GM18508 (cell line): Measurements from ENCODE around the gene TNNC2.
A peak's percentile ranks its signal among the peaks of the same experiment; 100 is the strongest.
"Not testable (repeated sequence)": the region's sequence is repeated elsewhere in the genome, so short reads cannot be mapped to it uniquely, and the experiment has no call there.

ENCODE experiments used
- ATAC-seq: cut with Tn5 transposase; IDR thresholded peaks from one replicate; pipeline ENCODE4 v1.9.1; 2021; ENCODE audit warnings: moderate number of reproducible peaks; ENCODE audit not compliant: insufficient read depth, unreplicated experiment

TNNC2 gene

DNA sequence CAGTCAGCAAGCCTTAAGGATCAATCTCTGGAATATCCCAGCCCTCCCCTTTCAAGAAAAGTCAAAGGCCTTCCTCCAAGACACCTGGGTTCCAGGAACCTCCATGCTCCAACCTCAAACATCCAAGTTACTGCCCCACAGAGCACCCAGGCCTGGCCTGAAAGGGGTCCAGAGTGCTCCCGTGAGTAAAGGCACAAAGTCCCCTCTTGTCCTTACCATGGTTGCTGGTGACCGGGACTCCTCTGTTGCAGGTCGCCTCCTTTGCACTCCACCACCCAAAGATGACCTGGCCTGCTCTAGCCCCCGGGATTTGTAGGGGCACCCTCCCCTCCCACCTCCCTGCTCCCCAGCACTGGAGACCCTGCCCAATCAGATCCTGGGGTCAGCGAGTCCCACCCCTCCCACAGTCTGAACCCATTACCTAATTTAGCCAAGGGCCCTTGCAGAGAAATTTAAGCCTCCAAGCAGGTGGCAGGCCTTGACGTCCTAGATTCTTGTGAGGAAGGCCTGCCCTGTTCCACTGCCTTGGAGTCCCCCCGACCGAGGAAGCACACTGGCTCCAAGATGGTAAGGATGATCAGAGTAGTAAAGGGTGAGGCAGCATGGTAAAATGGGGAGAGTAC, at the start of gene TNNC2:
Gene TNNC2, minus strand, starts transcription at position 283 of the 623 bp plus-strand sequence. Its CDS starts 64 bp downstream, at position 219.
- ATAC-seq: no peak

DNA sequence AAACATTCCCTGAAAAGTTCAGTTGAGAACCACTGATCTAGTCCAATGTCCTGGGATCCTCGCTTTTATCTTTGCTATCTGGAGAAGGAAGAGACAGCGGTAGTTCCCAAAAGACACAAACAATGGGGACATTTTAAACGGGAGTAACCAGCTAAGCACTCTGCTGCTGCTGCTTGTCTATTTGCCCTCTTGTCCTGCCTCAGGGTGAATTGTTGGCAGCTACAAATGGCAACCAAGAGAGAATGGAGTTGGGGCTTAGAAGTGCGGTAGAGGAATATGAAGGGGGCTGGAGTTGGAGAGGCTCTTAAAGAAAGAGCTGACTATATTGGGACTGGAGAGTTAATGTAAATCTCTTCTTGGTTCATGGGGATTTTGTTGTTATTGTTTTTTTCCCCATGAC, 47.5 kb upstream of the TNNC2 start:
- no peak for ATAC-seq

DNA sequence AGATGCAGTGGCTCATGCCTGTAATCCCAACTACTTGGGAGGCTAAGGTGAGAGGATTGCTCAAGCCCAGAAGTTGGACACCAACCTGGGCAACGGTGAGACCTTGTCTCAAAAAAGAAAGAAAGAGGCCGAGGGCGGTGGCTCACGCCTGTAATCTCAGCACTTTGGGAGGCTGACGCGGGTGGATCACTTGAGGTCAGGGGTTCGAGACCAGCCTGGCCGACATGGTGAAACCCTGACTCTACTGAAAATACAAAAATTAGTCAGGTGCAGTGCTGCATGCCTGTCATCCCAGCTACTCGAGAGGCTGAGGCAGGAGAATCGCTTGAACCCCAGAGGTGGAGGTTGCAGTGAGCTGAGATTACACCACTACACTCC, 47.0 kb upstream of the TNNC2 start:
- not testable (repeated sequence) for ATAC-seq

DNA sequence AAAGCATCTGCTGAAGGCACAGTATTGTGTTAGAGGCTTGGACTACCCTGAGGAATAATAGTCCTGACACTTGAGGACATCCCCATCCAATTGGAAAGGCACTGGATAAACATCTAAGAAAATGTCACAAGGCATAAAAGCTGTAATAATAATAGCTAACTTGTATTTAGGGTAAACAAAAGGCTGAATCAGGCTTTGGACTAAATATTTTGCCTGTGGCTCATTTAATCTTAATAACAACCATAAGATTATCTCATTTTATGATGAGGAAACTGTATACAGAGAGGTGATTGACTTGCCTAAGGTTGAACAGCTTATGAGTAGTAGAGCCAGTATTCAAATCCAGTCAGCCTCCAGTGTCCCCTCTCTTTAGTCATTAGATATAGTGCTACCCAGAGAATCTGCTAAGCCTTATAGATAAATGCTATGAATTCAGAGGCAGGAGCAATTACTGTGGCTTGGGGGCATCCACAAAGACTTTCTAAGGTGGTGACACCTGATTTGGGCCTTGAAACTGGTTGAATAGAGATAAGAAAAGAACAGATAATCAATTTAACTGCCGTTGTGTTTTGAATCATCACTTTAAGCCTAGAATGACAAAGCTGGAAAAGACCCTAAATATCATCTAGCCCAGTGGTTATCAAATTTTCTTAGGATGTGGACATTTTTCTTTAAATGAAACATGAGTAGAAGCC, 46.4 kb upstream of the TNNC2 start:
- ATAC-seq: no peak

DNA sequence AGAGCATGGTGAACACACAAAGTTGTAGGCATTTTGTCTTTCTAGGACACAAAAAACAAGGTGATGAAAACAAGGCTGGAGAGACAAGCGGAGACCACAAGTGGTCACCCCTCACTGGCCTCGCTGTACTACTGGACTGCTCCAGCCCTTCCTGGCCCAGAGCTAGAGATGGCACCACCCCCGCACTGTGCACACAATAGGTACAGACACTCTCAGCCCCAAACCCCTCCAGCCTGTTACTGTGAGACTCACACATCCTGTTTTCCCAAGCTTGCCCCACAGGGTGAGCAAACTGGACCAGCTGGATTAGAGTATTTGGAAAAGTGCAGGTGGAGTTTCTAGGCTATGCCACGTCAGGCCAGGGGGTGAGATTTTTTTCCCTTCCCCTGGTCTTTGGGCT, 45.5 kb upstream of the TNNC2 start:
- no peak for ATAC-seq

DNA sequence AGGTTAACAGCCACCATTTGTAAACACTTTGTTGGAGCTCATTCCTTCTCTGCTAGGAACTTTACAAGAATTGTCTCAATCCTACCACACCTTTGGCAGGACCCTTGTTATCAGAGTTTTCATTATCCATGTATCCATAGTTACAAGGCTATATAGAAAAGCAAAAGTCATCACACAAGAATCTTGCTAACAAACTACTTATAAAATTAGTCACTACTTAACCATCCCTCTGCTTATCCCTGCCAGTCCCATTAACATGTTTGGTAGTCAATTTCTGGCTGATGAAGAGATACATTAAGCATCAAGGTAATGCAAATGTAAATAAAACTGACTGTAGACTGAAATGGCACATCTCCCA, 40.7 kb upstream of the TNNC2 start:
- no peak for ATAC-seq

DNA sequence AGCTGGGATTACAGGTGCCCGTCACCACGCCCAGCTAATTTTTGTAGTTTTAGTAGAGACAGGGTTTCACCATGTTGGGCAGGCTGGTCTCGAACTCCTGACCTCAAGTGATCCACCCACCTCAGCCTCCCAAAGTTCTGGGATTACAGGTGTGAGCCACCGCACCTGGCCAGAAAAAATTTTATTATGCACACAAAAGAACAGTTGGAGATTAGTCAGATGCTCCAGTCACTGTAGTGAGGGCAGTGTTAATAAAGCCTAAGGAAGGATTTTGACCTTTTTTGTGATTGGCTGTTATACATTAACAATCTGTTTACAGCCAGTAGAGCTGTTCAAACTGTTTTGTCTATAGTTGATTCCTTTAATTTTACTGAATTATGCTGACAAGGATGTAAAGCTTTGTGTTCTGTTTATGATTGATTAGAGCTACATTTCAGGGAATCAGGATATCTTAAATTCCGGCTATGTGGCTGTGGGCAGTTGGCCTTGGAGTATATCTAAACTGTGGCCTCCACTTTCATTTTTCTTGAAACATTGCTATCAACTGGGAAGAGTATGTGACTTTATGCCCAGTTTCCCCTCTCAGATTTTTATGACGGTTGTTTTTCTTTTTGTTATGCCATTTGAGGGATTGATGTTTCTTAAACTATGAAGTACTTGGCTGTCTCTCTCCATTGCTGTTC, 40.2 kb upstream of the TNNC2 start:
- no peak for ATAC-seq

DNA sequence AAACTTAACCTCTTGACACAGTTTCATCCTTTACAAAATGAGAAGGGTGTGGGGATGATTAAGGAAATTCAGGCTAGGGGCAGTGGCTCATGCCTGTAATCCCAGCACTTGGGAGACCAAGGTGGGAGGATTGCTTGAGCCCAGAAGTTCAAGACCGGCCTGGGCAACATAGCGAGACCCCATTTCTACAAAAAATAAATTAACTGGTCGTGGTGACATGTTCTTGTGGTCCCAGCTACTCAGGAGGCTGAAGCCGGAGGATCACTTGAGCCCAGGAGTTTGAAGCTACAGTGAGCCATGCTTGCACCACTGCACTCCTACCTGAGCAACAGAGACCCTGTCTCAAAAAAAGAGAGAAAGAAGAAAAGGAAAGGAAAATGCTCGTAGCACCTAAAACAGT, 39.3 kb upstream of the TNNC2 start:
- ATAC-seq: no peak

DNA sequence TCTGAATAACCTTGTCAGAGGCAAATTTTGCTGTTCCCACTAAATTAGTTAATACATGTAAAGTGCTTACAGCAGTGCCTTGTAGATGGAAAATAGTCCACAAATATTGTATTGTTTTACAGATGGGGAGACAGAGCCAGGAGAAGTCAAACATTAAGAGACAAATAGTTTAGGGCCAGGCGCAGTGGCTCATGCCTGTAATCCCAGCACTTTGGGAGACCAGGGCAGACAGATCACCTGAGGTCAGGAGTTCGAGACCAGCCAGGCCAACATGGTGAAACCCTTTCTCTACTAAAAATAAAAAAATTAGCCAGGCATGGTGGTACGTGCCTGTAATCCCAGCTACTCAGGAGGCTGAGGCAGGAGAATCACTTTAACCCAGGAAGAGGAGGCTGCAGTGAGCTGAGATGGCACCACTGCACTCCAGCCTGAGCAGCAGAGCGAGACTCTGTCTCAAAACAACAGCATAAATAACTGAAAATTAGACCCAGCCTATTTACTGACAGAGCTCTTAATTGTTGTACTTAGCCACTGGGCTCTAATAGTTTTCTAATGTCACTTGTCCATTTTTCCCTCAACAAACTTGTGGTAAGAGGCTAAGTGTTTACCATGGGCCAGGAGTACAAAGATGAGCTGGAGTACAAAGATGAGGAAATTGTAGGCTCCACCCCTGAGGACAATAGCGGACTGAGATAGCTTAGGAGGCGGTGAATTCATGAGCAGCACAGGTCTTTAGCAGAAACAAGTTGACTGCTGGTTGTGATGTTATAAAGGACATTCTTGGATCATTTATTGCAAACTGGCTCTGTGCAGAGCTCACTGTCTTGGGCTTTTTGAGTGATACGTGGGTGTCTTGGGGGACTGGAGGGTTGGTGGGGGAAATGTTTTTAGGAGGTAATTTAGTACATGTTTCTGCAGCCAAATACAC, 36.7 kb upstream of the TNNC2 start:
- ATAC-seq: no peak

DNA sequence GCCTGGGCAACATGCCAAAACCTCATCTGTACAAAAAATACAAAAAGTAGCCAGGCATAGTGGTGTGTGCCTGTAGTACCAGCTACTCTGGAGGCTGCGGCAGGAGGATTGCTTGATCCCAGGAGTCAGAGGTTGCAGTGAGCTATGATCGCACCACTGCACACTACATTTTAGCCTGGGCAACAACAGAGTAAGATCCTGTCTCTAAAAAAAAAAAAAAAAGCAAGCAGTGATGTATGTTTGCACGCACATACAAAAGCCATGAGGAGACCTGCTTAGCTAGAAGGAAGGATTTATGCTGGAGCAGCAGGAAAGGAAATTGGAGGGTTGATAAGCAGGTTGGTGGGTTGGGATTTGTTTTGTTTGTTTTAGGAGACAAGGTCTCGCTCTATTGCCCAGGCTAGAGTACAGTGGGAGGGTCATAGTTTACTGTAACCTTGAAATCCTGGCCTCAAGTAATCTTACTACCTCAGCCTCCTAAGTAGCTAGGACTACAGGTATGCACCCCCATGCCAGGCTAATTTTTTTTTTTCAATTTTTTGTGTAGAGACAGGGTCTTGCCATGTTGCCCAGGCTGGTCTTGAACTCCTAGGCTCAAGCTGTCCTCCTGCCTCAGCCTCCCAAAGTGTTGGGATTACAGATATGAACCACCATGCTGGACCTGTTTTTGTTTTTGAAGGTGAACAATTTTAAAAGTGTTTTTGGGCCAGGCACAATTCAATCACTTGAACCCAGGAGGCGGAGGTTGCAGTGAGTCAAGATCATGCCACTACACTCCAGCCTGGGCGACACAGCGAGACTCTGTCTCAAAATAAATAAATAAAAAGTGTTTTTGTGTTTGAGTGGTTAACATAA, 34.3 kb upstream of the TNNC2 start:
- ATAC-seq: no peak

DNA sequence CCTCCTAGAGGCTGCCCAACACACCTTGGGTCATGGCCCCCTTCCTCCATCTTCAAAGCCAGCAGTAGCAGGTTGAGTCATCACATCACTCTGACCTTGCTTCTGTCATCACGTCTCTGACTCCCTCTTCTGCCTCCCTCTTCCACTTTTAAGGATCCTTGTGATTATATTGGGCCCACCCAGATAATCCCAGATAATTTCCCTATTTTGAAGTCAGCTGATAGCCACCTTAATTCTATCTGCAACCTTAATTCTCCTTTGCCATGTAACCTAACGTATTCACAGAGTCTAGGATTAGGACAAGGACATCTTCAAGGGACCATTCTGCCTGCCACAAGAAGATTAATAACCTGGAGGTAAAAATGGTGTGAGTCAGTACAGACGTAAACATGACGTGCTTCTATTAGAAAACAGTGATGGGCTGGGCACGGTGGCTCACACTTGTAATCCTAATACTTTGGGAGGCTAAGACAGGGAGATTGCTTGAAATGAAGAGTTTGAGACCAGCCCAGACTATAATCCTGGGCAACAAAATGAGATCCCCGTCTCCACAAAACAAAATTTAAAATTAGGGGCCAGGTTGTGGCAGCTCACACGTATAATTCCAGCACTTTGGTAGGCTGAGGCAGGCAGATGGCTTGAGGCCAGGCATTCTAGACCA, 33.6 kb upstream of the TNNC2 start:
- ATAC-seq: no peak

DNA sequence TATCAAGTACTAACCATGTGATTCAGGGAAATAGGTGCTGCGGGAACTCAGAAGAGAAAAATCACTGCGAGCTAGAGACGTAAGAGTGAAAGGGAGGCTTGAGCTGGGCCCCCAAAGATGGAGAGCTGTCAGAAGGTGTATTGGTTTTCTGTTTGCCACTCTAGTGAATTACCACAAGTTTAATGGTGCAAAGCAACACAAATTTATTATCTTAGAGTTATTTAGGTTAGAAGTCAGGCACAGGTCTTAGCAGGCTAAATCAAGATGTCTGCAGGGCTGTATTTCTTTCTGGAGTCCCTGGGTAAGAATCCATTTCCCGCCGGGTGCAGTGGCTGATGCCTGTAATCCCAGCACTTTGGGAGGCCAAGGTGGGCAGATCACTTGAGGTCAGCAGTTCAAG, 32.8 kb upstream of the TNNC2 start:
- ATAC-seq: no peak

DNA sequence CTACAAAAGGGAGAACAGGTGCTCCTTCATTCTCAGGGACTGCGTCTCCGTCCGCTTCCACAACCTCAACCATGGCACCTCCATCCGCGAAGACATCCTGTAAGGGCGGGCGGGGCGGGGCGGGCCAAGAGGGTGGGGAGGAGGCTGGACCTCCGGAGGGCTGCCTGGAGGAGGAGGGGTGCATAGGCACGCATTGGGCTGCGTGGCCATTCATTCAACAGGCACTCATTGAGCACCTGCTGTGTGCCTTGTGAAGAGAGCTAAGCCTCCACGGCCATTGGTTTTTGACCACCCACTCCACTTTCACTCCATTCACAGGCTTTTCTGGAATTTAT, 30.7 kb upstream of the TNNC2 start:
- ATAC-seq: no peak

DNA sequence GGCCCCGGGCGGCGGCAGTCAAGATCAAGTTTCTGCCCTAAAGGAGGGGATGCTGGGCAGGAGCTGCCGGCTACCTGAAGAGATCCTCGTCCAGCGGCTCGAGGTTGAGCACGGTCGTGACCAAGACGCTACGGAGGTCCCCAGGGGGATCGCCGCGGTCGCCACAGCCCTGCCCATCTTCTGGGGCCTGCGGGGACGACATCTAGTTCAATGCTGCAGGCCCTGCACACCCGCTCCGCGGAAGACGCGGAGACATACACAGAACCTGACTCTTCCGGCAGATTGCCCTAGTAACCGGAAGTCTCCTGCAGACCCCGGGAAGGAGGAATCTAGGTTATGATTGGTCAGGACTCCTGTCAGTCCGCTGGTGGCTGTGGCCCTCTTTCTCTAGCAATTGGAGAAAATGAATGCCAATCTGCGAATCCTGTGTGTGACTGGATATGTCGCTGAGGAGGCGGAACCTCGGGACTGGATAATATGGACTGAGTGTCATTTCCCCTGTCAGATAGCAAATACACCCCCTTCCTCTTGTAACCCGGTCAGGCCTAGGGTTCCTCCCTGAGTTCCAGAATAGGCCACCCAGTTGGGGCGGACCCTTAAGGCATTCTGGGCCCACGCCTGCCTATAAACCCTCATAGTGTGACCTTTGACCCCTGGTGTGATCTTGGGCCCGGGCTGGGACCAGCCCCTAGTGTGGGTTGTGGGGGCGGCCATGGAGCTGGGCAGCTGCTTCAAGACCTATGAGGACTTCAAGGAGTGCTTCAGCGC, 30.2 kb upstream of the TNNC2 start, which contains the start of the genes ACOT8 and ZSWIM3:
Gene ACOT8, minus strand, starts transcription at position 279 of the 768 bp plus-strand sequence. Its CDS starts 77 bp downstream, at position 202.
Gene ZSWIM3, plus strand, starts transcription at position 501 of the 768 bp plus-strand sequence. Its CDS starts 212 bp downstream, at position 713.
- peak; percentile 91 for ATAC-seq

DNA sequence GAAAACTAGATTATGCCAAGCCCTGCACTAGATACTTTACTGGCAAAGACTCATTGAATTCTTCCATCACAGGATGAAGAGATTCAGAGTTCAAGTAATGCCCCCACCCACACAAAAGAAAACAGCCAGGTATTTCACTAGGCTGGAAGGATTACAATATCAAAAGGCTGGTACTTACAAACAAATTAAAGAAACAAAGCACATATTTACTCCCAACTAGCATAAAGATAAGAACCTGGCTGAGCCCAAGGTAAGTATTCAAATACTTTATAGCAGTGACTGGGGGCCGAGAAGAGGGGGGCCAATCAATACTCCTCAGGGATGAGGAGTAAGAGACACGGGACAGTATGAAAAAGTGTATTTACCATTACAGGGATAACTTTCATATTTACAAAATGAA, 26.4 kb upstream of the TNNC2 start:
- no peak for ATAC-seq

DNA sequence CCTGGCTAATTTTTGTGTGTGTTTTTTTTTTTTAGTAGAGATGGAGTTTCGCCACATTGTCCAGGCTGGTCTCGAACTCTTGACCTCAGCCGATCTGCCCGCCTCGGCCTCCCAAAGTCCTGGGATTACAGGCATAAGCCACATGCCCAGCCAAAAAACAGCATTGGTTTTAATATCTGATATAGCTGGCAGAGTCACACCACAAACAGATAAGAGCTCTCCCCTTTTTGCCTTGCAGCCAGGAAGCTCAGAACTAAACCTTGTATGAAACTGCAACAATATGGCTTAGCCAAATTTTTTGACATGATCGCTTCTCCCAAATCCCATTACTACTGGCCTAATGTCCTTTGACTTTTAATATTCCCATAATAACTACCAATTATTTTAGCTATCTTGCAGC, 25.2 kb upstream of the TNNC2 start:
- ATAC-seq: no peak

DNA sequence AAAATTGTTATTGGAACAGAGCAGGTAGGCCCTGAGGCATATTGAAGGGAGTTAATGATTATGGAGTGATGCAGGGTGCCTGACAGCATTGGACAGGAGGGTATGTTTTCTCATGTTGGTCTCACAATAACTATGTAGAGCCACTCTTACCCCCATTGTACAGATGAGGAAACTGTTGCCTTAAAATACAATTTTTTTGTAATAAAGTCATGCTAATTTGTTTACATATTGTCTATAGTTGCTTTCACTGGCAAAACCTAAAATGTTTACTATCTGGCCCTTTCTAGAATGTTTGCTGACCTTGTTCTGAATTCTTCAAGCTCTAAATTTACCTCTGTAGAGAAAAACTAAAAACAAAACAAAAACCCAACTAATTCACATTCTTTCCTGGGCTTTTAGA, 24.4 kb upstream of the TNNC2 start:
- no peak for ATAC-seq

DNA sequence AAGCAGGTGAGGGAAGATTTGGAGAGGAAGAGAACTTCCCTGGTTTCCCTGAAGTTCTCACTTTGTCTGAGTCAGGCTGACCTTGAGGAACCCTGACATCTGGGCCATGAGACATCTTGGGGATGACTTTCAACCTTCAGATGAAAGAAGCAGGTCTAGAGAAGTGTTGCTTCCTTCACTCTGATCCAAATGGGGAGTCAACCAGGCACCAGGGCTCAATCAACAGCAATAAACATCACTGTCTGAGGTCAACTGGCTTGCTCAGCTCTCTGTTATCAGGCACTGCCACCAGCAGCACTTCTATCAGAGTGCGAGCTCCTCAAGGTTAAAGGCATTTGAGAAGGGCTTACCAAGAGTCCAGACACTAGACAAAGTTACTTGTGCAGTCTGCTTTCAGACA, 23.8 kb upstream of the TNNC2 start:
- ATAC-seq: no peak
